Mesenchymal stem cell (in vitro differentiated cells and primary cell): ENCODE measurements around the gene PGLYRP2.
A peak's percentile ranks its signal among the peaks of the same experiment; 100 is the strongest.

ENCODE experiments used
- DNase-seq: peaks from one replicate; pipeline ENCODE4 v3.0.0-alpha.2; 2013
- H2AFZ ChIP-seq: one replicate; pipeline ENCODE4 v1.6.1; 2013; ENCODE audit warnings: low read depth, mild to moderate bottlenecking, control low read depth, inconsistent platforms, low read length, moderate library complexity
- H2AK5ac ChIP-seq: 2 replicates; pipeline ENCODE4 v1.6.1; 2013; ENCODE audit warnings: low read length, moderate library complexity, mild to moderate bottlenecking, inconsistent platforms; ENCODE audit not compliant: severe bottlenecking
- H2BK120ac ChIP-seq: one replicate; pipeline ENCODE4 v1.6.1; 2013; ENCODE audit warnings: low read depth, mild to moderate bottlenecking, inconsistent platforms, low read length, moderate library complexity
- H2BK12ac ChIP-seq, 2 experiments: one replicate each; pipeline ENCODE4 v1.6.1; 2013; ENCODE audit warnings: inconsistent platforms in 2 of 2, low read length in 2 of 2, mild to moderate bottlenecking in 2 of 2, moderate library complexity in 2 of 2, control low read depth in 1 of 2
- H2BK15ac ChIP-seq: one replicate; pipeline ENCODE4 v1.6.1; 2013; ENCODE audit warnings: mild to moderate bottlenecking, low read depth, inconsistent platforms; ENCODE audit not compliant: poor library complexity, severe bottlenecking
- H2BK5ac ChIP-seq: 2 replicates; pipeline ENCODE4 v1.6.1; 2013; ENCODE audit warnings: low read depth, mild to moderate bottlenecking, low read length, control low read depth, inconsistent platforms; ENCODE audit not compliant: poor library complexity, severe bottlenecking
- H3K14ac ChIP-seq, 2 experiments: one replicate each; pipeline ENCODE4 v1.6.1; 2013; ENCODE audit warnings: inconsistent platforms in 2 of 2, low read length in 2 of 2, control low read depth in 1 of 2, mild to moderate bottlenecking in 1 of 2, moderate library complexity in 1 of 2
- H3K18ac ChIP-seq, 2 experiments: one replicate each; pipeline ENCODE4 v1.6.1; 2013; ENCODE audit warnings: inconsistent platforms in 2 of 2, low read length in 2 of 2, control low read depth in 1 of 2, low read depth in 1 of 2, mild to moderate bottlenecking in 1 of 2
- H3K23ac ChIP-seq, 2 experiments: one replicate each; pipeline ENCODE4 v1.6.1; 2013; ENCODE audit warnings: inconsistent platforms in 2 of 2, low read length in 2 of 2, mild to moderate bottlenecking in 2 of 2, moderate library complexity in 2 of 2, control low read depth in 1 of 2
- H3K27ac ChIP-seq: 2 replicates; pipeline ENCODE4 v1.5.1; 2013; ENCODE audit warnings: mild to moderate bottlenecking, moderate library complexity, low read length, control low read depth, inconsistent platforms; ENCODE audit not compliant: poor library complexity, severe bottlenecking
- H3K27me3 ChIP-seq, 2 experiments: 2 replicates each; pipeline versions ENCODE4 v1.6.1 to v1.7.0; 2013; ENCODE audit warnings: low read length in 2 of 2, mild to moderate bottlenecking in 2 of 2, moderate library complexity in 2 of 2, control low read depth in 1 of 2, inconsistent platforms in 1 of 2; ENCODE audit not compliant: control insufficient read depth in 1 of 2, insufficient read depth in 1 of 2
- H3K36me3 ChIP-seq, 2 experiments: 2 replicates each; pipeline versions ENCODE4 v1.6.1 to v1.7.0; 2013; ENCODE audit warnings: low read length in 2 of 2, control low read depth in 1 of 2, inconsistent platforms in 1 of 2, low read depth in 1 of 2, mild to moderate bottlenecking in 1 of 2; ENCODE audit not compliant: insufficient read depth in 2 of 2, control insufficient read depth in 1 of 2
- H3K4ac ChIP-seq, 2 experiments: one replicate each; pipeline ENCODE4 v1.6.1; 2013; ENCODE audit warnings: inconsistent platforms in 2 of 2, low read length in 2 of 2, mild to moderate bottlenecking in 2 of 2, moderate library complexity in 2 of 2, control low read depth in 1 of 2, low read depth in 1 of 2
- H3K4me1 ChIP-seq: 2 replicates; pipeline ENCODE4 v1.6.1; 2013; ENCODE audit warnings: low read depth, low read length, control low read depth; ENCODE audit not compliant: control insufficient read depth, insufficient read depth
- H3K4me2 ChIP-seq: 2 replicates; pipeline ENCODE4 v1.6.1; 2013; ENCODE audit warnings: low read length, mild to moderate bottlenecking, inconsistent platforms; ENCODE audit not compliant: poor library complexity, severe bottlenecking
- H3K4me3 ChIP-seq, 2 experiments: 2 replicates each; pipeline versions ENCODE4 v1.5.1 to v1.7.0; 2013; ENCODE audit warnings: low read length in 2 of 2, mild to moderate bottlenecking in 2 of 2, control low read depth in 1 of 2, low read depth in 1 of 2; ENCODE audit not compliant: insufficient read depth in 1 of 2
- H3K79me1 ChIP-seq: replicated peaks from 2 replicates; pipeline ENCODE4 v1.6.1; 2013; ENCODE audit warnings: mild to moderate bottlenecking, control low read depth, low read length, inconsistent platforms; ENCODE audit not compliant: poor library complexity, severe bottlenecking
- H3K9ac ChIP-seq: 2 replicates; pipeline ENCODE4 v1.7.0; 2013; ENCODE audit warnings: mild to moderate bottlenecking, low read length, moderate library complexity
- H3K9me3 ChIP-seq: 2 replicates; pipeline ENCODE4 v1.7.0; 2013; ENCODE audit warnings: mild to moderate bottlenecking, low read length; ENCODE audit not compliant: control insufficient read depth
- H4K8ac ChIP-seq: one replicate; pipeline ENCODE4 v1.6.1; 2013; ENCODE audit warnings: inconsistent platforms, mild to moderate bottlenecking, low read length, moderate library complexity
- H4K91ac ChIP-seq: one replicate; pipeline ENCODE4 v1.6.1; 2013; ENCODE audit warnings: mild to moderate bottlenecking, low read length, inconsistent platforms
- whole genome bisulfite sequencing: methylation state at CpG from one replicate; pipeline ENCODE4 v1.1.7; 2013; ENCODE audit warnings: mixed read lengths; 5-methylcytosine and 5-hydroxymethylcytosine counted together

Gene PGLYRP2

DNA sequence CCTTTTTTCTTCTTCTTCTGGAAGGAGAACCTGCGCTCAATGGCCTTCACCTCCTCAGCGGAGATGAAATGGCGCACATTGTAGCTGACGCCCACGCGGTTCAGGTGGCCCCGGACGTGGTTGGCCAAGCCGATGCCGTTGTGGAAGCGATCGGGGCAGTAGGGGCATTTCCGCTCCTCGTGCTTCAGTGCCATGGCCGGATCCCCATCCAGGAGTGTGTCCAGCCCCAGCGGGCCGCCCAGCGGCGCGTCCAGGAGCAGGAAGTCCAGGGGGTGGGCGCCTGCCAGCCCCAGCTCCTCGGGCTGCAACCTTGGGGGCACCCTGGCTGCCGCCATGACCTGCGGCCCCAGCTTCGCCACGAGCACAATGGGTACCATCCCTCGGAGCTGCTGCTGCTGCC is 40.7 kb downstream of the PGLYRP2 start:
- Histone ChIP-seq H2BK5ac (no peak overlapping the region), H3K18ac (no peak overlapping the region), H3K9ac (no peak overlapping the region)

DNA sequence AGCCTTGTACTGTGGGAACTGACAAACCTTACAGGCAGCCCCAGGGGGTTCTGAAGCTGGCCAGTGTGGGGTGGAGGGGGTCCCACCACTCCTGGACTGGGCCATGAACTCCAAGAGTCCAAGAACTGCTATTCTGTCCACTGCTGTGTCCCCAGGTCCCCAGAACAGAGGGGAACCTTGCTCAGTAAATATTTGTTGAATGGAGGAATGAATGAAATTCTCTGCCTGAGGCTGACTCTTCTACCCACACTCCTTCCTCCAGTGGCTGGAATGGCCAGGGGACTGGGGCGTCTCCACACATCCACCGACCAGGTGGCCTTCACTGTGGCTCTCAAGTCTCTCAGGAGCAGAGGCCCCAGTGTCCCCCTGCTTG is 41.2 kb downstream of the PGLYRP2 start:
- DNase-seq, result no peak
- no peak overlapping the region for H3K9ac ChIP-seq
- no peaks in the 10 kb centered on the region for H3K27me3 ChIP-seq
- no peak overlapping the region for H2BK15ac ChIP-seq
- H3K4me2 ChIP-seq, result no peak overlapping the region
- no peak overlapping the region for H3K4ac ChIP-seq
- no peak overlapping the region for H3K27ac ChIP-seq
- no peak overlapping the region for H2AFZ ChIP-seq
- H4K91ac ChIP-seq, result no peak overlapping the region
- no peak overlapping the region for H3K14ac ChIP-seq
- no peaks in the 10 kb centered on the region for H3K79me1 ChIP-seq
- no peak overlapping the region for H3K4me3 ChIP-seq
- WGBS, result 99% methylated on average over 2 of the region's 2 CpGs
- no peak overlapping the region for H3K18ac ChIP-seq
- no peak overlapping the region for H2BK120ac ChIP-seq
- no peak overlapping the region for H4K8ac ChIP-seq
- H3K4me1 ChIP-seq, result peaks cover 5% of the 10 kb centered on the region
- no peak overlapping the region for H2BK12ac ChIP-seq
- no peak overlapping the region for H2BK5ac ChIP-seq
- no peak overlapping the region for H3K23ac ChIP-seq
- peaks cover 0 to 28% of the 10 kb centered on the region in 2 experiments for H3K36me3 ChIP-seq
- H2AK5ac ChIP-seq, result no peak overlapping the region
- H3K9me3 ChIP-seq, result no peaks in the 10 kb centered on the region

More for the DNA sequence above, 40.7 kb downstream of the PGLYRP2 start:
- no peak for DNase-seq
- H3K9me3 ChIP-seq, result no peaks in the 10 kb centered on the region
- H3K36me3 ChIP-seq, result peaks cover 0 to 28% of the 10 kb centered on the region in 2 experiments
- no peak overlapping the region for H4K91ac ChIP-seq
- H2BK15ac ChIP-seq, result no peak overlapping the region
- H3K4me2 ChIP-seq, result no peak overlapping the region
- H3K27me3 ChIP-seq, result no peaks in the 10 kb centered on the region
- H3K4me1 ChIP-seq, result peaks cover 2% of the 10 kb centered on the region
- no peak overlapping the region for H3K23ac ChIP-seq
- no peak overlapping the region for H4K8ac ChIP-seq
- no peak overlapping the region for H3K14ac ChIP-seq
- no peak overlapping the region for H3K4ac ChIP-seq
- no peak overlapping the region for H2AK5ac ChIP-seq
- H2BK120ac ChIP-seq, result no peak overlapping the region
- 96% methylated on average over 26 of the region's 27 CpGs for WGBS
- no peaks in the 10 kb centered on the region for H3K79me1 ChIP-seq
- no peak overlapping the region for H3K4me3 ChIP-seq
- H2AFZ ChIP-seq, result no peak overlapping the region
- H3K27ac ChIP-seq, result no peak overlapping the region
- H2BK12ac ChIP-seq, result no peak overlapping the region

DNA sequence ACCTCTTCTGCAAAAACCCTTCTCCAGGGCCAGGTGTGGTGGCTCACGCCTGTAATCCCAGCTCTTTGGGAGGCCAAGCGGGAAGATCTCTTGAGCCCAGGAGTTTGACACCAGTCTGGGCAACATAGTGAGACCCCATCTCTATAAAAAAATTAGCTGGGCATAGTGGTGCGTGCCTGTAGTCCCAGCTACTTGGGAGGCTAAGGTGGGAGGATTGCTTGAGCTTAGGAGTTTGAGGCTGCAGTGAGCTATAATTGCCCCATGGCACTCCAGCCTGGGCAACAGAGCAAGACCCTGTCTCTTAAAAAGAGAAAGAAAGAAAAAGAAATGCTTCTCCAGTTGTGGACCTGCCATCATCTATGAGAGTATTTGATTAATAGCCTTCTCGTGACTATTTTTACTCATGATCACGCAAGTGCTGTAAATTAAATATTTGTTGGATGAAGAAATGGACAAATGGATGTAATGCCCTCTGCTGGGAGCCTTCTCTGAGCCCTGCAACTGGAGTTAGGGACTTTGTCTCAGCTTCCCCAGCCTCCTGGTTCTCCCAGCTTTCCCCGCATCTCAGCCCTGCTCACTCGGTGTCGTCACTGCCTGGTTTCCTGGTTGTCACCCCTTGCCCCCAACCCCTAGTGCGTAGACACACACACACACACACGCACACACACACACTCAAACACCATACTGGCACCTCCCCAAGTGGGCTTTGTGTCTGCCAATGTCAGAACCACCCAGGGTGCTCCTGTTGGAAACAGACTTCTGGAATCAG is 41.8 kb downstream of the PGLYRP2 start:
- peak; percentile 37 for DNase-seq
- H4K8ac ChIP-seq, result no peak overlapping the region
- H3K79me1 ChIP-seq, result no peaks in the 10 kb centered on the region
- H3K9me3 ChIP-seq, result no peaks in the 10 kb centered on the region
- peaks cover 0 to 28% of the 10 kb centered on the region in 2 experiments for H3K36me3 ChIP-seq
- H3K23ac ChIP-seq, result no peak overlapping the region
- H4K91ac ChIP-seq, result no peak overlapping the region
- no peak overlapping the region for H3K4ac ChIP-seq
- WGBS, result 88% methylated on average over 10 of the region's 10 CpGs
- H2BK120ac ChIP-seq, result no peak overlapping the region
- H3K4me3 ChIP-seq, result no peak overlapping the region
- no peak overlapping the region for H2BK5ac ChIP-seq
- no peaks in the 10 kb centered on the region for H3K27me3 ChIP-seq
- no peak overlapping the region for H3K4me2 ChIP-seq
- no peak overlapping the region for H2AFZ ChIP-seq
- no peak overlapping the region for H3K27ac ChIP-seq
- no peak overlapping the region for H2AK5ac ChIP-seq
- H3K14ac ChIP-seq, result no peak overlapping the region
- H3K18ac ChIP-seq, result no peak overlapping the region
- no peak overlapping the region for H2BK12ac ChIP-seq
- peaks cover 5% of the 10 kb centered on the region for H3K4me1 ChIP-seq
- no peak overlapping the region for H2BK15ac ChIP-seq
- no peak overlapping the region for H3K9ac ChIP-seq

DNA sequence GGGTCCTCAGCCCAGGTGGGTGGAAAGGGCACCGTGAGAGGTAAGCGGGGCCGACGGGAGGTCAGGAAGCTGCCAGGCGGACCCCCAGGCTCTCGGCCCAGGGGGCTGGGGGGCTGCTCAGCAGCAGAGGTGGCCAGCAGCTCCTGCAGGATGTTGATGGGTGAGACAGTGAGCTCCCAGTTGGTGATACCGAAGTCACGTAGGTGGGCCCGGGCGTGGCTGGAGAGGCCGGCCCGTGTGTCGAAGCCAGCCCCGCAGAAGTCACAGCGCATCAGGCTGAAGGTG is 42.5 kb downstream of the PGLYRP2 start:
- H2BK15ac ChIP-seq, result no peak overlapping the region
- no peak overlapping the region for H3K18ac ChIP-seq
- H2BK5ac ChIP-seq, result no peak overlapping the region
- H3K36me3 ChIP-seq, result peaks cover 0 to 28% of the 10 kb centered on the region in 2 experiments
- no peak overlapping the region for H3K27ac ChIP-seq
- no peak for DNase-seq
- no peak overlapping the region for H3K4me2 ChIP-seq
- no peak overlapping the region for H3K23ac ChIP-seq
- no peak overlapping the region for H4K8ac ChIP-seq
- H3K9me3 ChIP-seq, result no peaks in the 10 kb centered on the region
- peak overlapping the region; percentile 49 for H3K9ac ChIP-seq
- H4K91ac ChIP-seq, result no peak overlapping the region
- no peak overlapping the region for H2BK120ac ChIP-seq
- no peaks in the 10 kb centered on the region for H3K27me3 ChIP-seq
- no peak overlapping the region for H2AK5ac ChIP-seq
- H3K4me3 ChIP-seq, result no peak overlapping the region
- 90% methylated on average over 15 of the region's 15 CpGs for WGBS
- H3K14ac ChIP-seq, result no peak overlapping the region
- H2BK12ac ChIP-seq, result no peak overlapping the region
- H2AFZ ChIP-seq, result no peak overlapping the region
- H3K4ac ChIP-seq, result no peak overlapping the region
- H3K4me1 ChIP-seq, result peaks cover 6% of the 10 kb centered on the region
- H3K79me1 ChIP-seq, result no peaks in the 10 kb centered on the region
